ENCODE results near the gene LARGE2. TPM values are rescaled to one million over a fixed set of nuclear protein-coding genes. Genes with fewer than 3 reads are reported as not detected.

Gene LARGE2
- total and polyA plus RNA-seq, 2 donors (not counting 3 experiments of a cell fraction or from before 2014, with no cell fraction given), result 0.06 TPM; not detected in 1

DNA sequence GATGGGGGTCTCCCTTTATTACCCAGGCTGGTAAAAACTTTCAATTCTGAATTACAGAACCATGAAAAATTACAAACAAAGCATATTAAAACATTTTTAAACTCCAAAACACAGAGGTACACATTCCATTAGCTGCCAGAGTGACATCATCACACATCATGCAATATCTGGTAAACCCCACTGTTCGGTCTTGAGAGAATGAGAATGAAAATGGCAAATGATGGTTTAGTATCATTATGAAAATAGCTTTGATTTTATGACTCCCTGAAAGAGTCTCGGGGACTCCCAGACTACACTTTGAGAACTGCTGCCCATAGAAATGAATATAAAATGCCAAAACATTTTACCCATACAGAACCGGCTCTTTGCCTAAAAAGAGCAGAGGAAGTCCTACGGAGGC is 18.8 kb downstream of the LARGE2 start:
- no peak for FAIRE-seq
- BruUV-seq (replicated peaks), result no TSS peak
- no peak overlapping the region for H3K9ac ChIP-seq (replicated peaks; ENCODE audit: extremely low read depth, insufficient read depth, low read length)
- no peak overlapping the region for H3K4me2 ChIP-seq (ENCODE audit: insufficient read depth, low read length)
- no peak overlapping the region for H2AFZ ChIP-seq (ENCODE audit: low read depth, low read length)
- ChIA-PET POLR2A (no interaction called here), CTCF (interaction anchor here (3.7 kb wide), 1 partner anchor 24 kb away, joined by 14 read pairs; no protein-coding TSS in a partner anchor)
- H3K36me3 ChIP-seq (ENCODE audit: control insufficient read depth in 2 of 2, extremely low read depth in 1 of 2, insufficient read depth in 2 of 2, low read length in 2 of 2), result peaks cover 0 to 19% of the 10 kb centered on the region in 2 experiments
- no peak overlapping the region for H3K27ac ChIP-seq (ENCODE audit: insufficient read depth, low read depth, low read length)
- intact Hi-C loops (cut with micrococcal nuclease) (no loop called here), dilution Hi-C loops (cut with MboI; ENCODE audit: extremely low pct_ligation_motif_present, low sequenced_read_pairs) (no loop called here)
- DNase-seq (ENCODE audit: low read depth, low spot score), result no peak
- H3K9me1 ChIP-seq (replicated peaks; ENCODE audit: control insufficient read depth, extremely low read depth, insufficient read depth, low read length), result no peaks in the 10 kb centered on the region
- no peaks in the 10 kb centered on the region for H4K20me1 ChIP-seq (replicated peaks; ENCODE audit: control insufficient read depth, extremely low read depth, insufficient read depth, low read length)
- H3K27me3 ChIP-seq (ENCODE audit: control insufficient read depth in 2 of 2, insufficient read depth in 2 of 2, low read length in 2 of 2), result no peaks in the 10 kb centered on the region
- H3K4me1 ChIP-seq (ENCODE audit: control insufficient read depth, extremely low read depth, insufficient read depth, low read length), result no peaks in the 10 kb centered on the region
- H3K79me2 ChIP-seq (ENCODE audit: control insufficient read depth, insufficient read depth, low read length), result no peaks in the 10 kb centered on the region
- no peaks in the 10 kb centered on the region for H3K9me3 ChIP-seq (replicated peaks; ENCODE audit: control insufficient read depth, insufficient read depth, low read length)
- no peak overlapping the region for H3K4me3 ChIP-seq (replicated peaks in 1 of 3; ENCODE audit: insufficient read depth in 1 of 3, low read depth in 1 of 3, low read length in 3 of 3)
- TF ChIP-seq MYC (IDR thresholded peaks at IDR 0.05; ENCODE audit: low read depth, low read length) (no peak), EZH2 (IDR thresholded peaks at IDR 0.05; ENCODE audit: borderline replicate concordance, low read depth, low read length, severe bottlenecking) (no peak), POLR2AphosphoS5 (IDR thresholded peaks at IDR 0.05; ENCODE audit: insufficient read depth, low read depth, low read length) (no peak), JUN (IDR thresholded peaks at IDR 0.05; ENCODE audit: borderline replicate concordance, insufficient read depth, insufficient read length, low read depth) (no peak), FOS (IDR thresholded peaks at IDR 0.05; ENCODE audit: borderline replicate concordance, insufficient read depth, low read length) (no peak), GATA2 (IDR thresholded peaks at IDR 0.05; ENCODE audit: insufficient read depth, insufficient read length, low read depth, low read length) (no peak), POLR2A (IDR thresholded peaks at IDR 0.05; ENCODE audit: low read depth, low read length) (no peak)
- TF ChIP-seq, protein P1, sequence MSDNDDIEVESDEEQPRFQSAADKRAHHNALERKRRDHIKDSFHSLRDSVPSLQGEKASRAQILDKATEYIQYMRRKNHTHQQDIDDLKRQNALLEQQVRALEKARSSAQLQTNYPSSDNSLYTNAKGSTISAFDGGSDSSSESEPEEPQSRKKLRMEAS (IDR thresholded peaks at IDR 0.05; ENCODE audit: insufficient read depth, insufficient read length), result no peak
- TF ChIP-seq, protein P2, sequence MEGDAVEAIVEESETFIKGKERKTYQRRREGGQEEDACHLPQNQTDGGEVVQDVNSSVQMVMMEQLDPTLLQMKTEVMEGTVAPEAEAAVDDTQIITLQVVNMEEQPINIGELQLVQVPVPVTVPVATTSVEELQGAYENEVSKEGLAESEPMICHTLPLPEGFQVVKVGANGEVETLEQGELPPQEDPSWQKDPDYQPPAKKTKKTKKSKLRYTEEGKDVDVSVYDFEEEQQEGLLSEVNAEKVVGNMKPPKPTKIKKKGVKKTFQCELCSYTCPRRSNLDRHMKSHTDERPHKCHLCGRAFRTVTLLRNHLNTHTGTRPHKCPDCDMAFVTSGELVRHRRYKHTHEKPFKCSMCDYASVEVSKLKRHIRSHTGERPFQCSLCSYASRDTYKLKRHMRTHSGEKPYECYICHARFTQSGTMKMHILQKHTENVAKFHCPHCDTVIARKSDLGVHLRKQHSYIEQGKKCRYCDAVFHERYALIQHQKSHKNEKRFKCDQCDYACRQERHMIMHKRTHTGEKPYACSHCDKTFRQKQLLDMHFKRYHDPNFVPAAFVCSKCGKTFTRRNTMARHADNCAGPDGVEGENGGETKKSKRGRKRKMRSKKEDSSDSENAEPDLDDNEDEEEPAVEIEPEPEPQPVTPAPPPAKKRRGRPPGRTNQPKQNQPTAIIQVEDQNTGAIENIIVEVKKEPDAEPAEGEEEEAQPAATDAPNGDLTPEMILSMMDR (IDR thresholded peaks at IDR 0.05; ENCODE audit: extremely low read depth in 1 of 2, insufficient read depth in 1 of 2, low read depth in 1 of 2, low read length in 2 of 2), result no peak

All from endothelial cell of umbilical vein (primary cell).